NCI-H146 (cell line): ENCODE results near the gene IMMP2L.
"Not testable (repeated sequence)": the region's sequence is repeated elsewhere in the genome, so short reads cannot be mapped to it uniquely, and the experiment has no call there.

Source experiments
- DNase-seq: peaks from one replicate; lab custom pipeline; 2025; lab: John Stamatoyannopoulos, UW

Gene IMMP2L

GRCh38 chr7:110988890-110989501 is 573.3 kb downstream of the IMMP2L start:
- no peak for DNase-seq

- DNase-seq: no peak
These were observed 573.9 kb downstream of the IMMP2L start for GRCh38 chr7:110988348-110988747.

GRCh38 chr7:110987127-110987693 is 575.1 kb downstream of the IMMP2L start:
- DNase-seq: no peak

- no peak for DNase-seq
These were observed 578.4 kb downstream of the IMMP2L start for GRCh38 chr7:110983822-110984456.

- no peak for DNase-seq
These were observed 585.1 kb downstream of the IMMP2L start for GRCh38 chr7:110977127-110977737.

- DNase-seq: no peak
These were observed 586.8 kb downstream of the IMMP2L start for GRCh38 chr7:110975486-110975885.

GRCh38 chr7:110974441-110974840 is 587.9 kb downstream of the IMMP2L start:
- DNase-seq: no peak

- DNase-seq: no peak
These were observed 588.9 kb downstream of the IMMP2L start for GRCh38 chr7:110973196-110973990.

- DNase-seq: no peak
These were observed 597.5 kb downstream of the IMMP2L start for GRCh38 chr7:110964775-110965174.

GRCh38 chr7:110962826-110963225 is 599.5 kb downstream of the IMMP2L start:
- DNase-seq: no peak

GRCh38 chr7:110962374-110962773 is 599.9 kb downstream of the IMMP2L start:
- DNase-seq: no peak

- no peak for DNase-seq
These were observed 601.5 kb downstream of the IMMP2L start for GRCh38 chr7:110960811-110961210.

GRCh38 chr7:110948280-110948679 is 614.0 kb downstream of the IMMP2L start:
- DNase-seq: no peak

- DNase-seq: no peak
These were observed 614.9 kb downstream of the IMMP2L start for GRCh38 chr7:110947408-110947807.

GRCh38 chr7:110944966-110945644 is 617.2 kb downstream of the IMMP2L start:
- DNase-seq: no peak

- DNase-seq: no peak
These were observed 617.8 kb downstream of the IMMP2L start for GRCh38 chr7:110944448-110944847.

- no peak for DNase-seq
These were observed 618.5 kb downstream of the IMMP2L start for GRCh38 chr7:110943701-110944345.

GRCh38 chr7:110941385-110941784 is 620.9 kb downstream of the IMMP2L start:
- no peak for DNase-seq

- no peak for DNase-seq
These were observed 621.5 kb downstream of the IMMP2L start for GRCh38 chr7:110940756-110941155.

GRCh38 chr7:110938165-110938564 is 624.1 kb downstream of the IMMP2L start:
- no peak for DNase-seq

- DNase-seq: not testable (repeated sequence)
These were observed 625.6 kb downstream of the IMMP2L start for GRCh38 chr7:110936665-110937064.
